K562 (cell line): Measurements from ENCODE around the gene HSPA2. TPM values are rescaled to one million over a fixed set of nuclear protein-coding genes. Genes with fewer than 3 reads are reported as not detected.
"Not testable (repeated sequence)": the region's sequence is repeated elsewhere in the genome, so short reads cannot be mapped to it uniquely, and the experiment has no call there.

Source experiments
- ATAC-seq: fragments of 200-7000 bp; cut with Tn5 transposase; 3 replicates; pipeline ENCODE4 v1.9.1; 2020; ENCODE audit warnings: moderate library complexity
- BruUV-seq: library from RNA; stranded (reverse); fragments of 400-500 nt; replicated peaks from 2 replicates; lab custom pipeline; 2021; lab: Mats Ljungman, UMichigan
- CTCF ChIA-PET: fragments of 300-600 bp; formaldehyde crosslinking; extraction: SDS; loops from one replicate; lab custom pipeline; 2021; ENCODE audit warnings: low intra/inter-chr PET ratio; lab: Yijun Ruan, JAX
- POLR2A ChIA-PET: fragments of 300-600, 350-650 bp; sonication (Branson Sonifier 250); formaldehyde crosslinking; extraction: SDS; loops from one replicate; lab custom pipeline; 2021; ENCODE audit warnings: antibody characterized with exemption, inconsistent platforms; lab: Yijun Ruan, JAX
- DNase-seq, 4 experiments: peaks; one replicate each; pipeline versions ENCODE4 v3.0.0 to v3.0.0-alpha.2; 2011 to 2018; ENCODE audit warnings: low spot score in 3 of 4, mixed read lengths in 3 of 4; ENCODE audit errors: extremely low read depth in 1 of 4
- FAIRE-seq: peaks from 2 replicates; lab custom pipeline; 2011; peaks lifted over from hg19 to GRCh38; lab: Jason Lieb, UNC
- H2AFZ ChIP-seq: 2 replicates; pipeline ENCODE4 v1.6.0; 2011; ENCODE audit warnings: low read depth, low read length, control low read depth, inconsistent platforms
- H3K27ac ChIP-seq: fragments of 200-600 bp; 3 replicates; pipeline ENCODE4 v1.8.0; 2011; ENCODE audit warnings: low read depth, mild to moderate bottlenecking, control low read depth, inconsistent platforms, low read length, moderate library complexity, mixed read lengths; ENCODE audit errors: extremely low read depth
- H3K27me3 ChIP-seq, 2 experiments: fragments of 300-600 bp in 1 of 2; 2 replicates in 1 of 2; 3 replicates in 1 of 2; pipeline versions ENCODE4 v1.6.0 to v1.8.0; 2011; ENCODE audit warnings: inconsistent platforms in 2 of 2, low read length in 2 of 2, mild to moderate bottlenecking in 1 of 2, mixed read lengths in 1 of 2, moderate library complexity in 1 of 2; ENCODE audit not compliant: control insufficient read depth in 2 of 2, insufficient read depth in 2 of 2
- H3K36me3 ChIP-seq: fragments of 300-600 bp; 3 replicates; pipeline ENCODE4 v1.8.0; 2011; ENCODE audit warnings: mild to moderate bottlenecking, low read length, inconsistent platforms; ENCODE audit not compliant: control insufficient read depth, insufficient read depth
- H3K4me1 ChIP-seq, 2 experiments: fragments of 200-600 bp in 1 of 2; replicated peaks in 1 of 2; 2 replicates in 1 of 2; 3 replicates in 1 of 2; pipeline versions ENCODE4 v1.5.1 to v1.8.0; 2011; ENCODE audit warnings: inconsistent platforms in 2 of 2, low read length in 2 of 2, mild to moderate bottlenecking in 1 of 2, mixed read lengths in 1 of 2, moderate library complexity in 1 of 2; ENCODE audit not compliant: control insufficient read depth in 2 of 2, insufficient read depth in 2 of 2
- H3K4me2 ChIP-seq: 2 replicates; pipeline ENCODE4 v1.6.1; 2011; ENCODE audit warnings: low read length, control low read depth, inconsistent platforms, mixed read lengths; ENCODE audit not compliant: insufficient read depth
- H3K4me3 ChIP-seq: fragments of 200-600 bp; sonication (generic), shearing (Covaris generic); 2 replicates; pipeline ENCODE4 v1.5.1; 2016; ENCODE audit warnings: control low read depth, inconsistent platforms
- H3K79me2 ChIP-seq: fragments of 200-600 bp; 3 replicates; pipeline ENCODE4 v1.8.0; 2011; ENCODE audit warnings: low read length, inconsistent platforms; ENCODE audit not compliant: control insufficient read depth, insufficient read depth
- H3K9ac ChIP-seq, 2 experiments: 2 replicates each; pipeline versions ENCODE4 v1.6.0 to v1.6.1; 2011; ENCODE audit warnings: low read depth in 2 of 2, low read length in 2 of 2, control low read depth in 1 of 2, inconsistent platforms in 1 of 2, mild to moderate bottlenecking in 1 of 2, mixed read lengths in 1 of 2; ENCODE audit not compliant: insufficient read depth in 1 of 2
- H3K9me1 ChIP-seq: one replicate; pipeline ENCODE4 v1.6.0; 2011; ENCODE audit warnings: inconsistent platforms, mild to moderate bottlenecking, low read length, moderate library complexity; ENCODE audit not compliant: control insufficient read depth, insufficient read depth
- H3K9me3 ChIP-seq: replicated peaks from 2 replicates; pipeline ENCODE4 v1.5.1; 2011; ENCODE audit warnings: low read depth, low read length, inconsistent platforms; ENCODE audit not compliant: control insufficient read depth, insufficient read depth
- H4K20me1 ChIP-seq: replicated peaks from 2 replicates; pipeline ENCODE4 v1.6.1; 2011; ENCODE audit warnings: low read length, inconsistent platforms, mixed read lengths; ENCODE audit not compliant: control insufficient read depth, insufficient read depth
- POLR3A ChIP-seq: IDR thresholded peaks from 2 replicates; pipeline ENCODE4 v1.6.1; 2011; ENCODE audit warnings: borderline replicate concordance, mild to moderate bottlenecking, moderate library complexity; ENCODE audit not compliant: insufficient read length, insufficient read depth; ENCODE audit errors: extremely low read depth
- SREBF2 ChIP-seq: sonication (generic); formaldehyde crosslinking; IDR thresholded peaks from 2 replicates; pipeline ENCODE4 v1.4.0; 2020; ENCODE audit warnings: mild to moderate bottlenecking, missing genetic modification reagents
- SRSF7 ChIP-seq: fragments of 200-400 bp; formaldehyde crosslinking; optimal IDR thresholded peaks from 2 replicates; pipeline ENCODE3; 2017; ENCODE audit warnings: mild to moderate bottlenecking, low read depth, low read length
- WGBS: fragments of 100-300 bp; shearing (Covaris generic); methylation state at CpG from one replicate; pipeline ENCODE4 v1.1.6; 2016; ENCODE audit warnings: low coverage, mixed read lengths; ENCODE audit not compliant: insufficient coverage; ENCODE audit errors: missing lambda C conversion rate; 5-methylcytosine and 5-hydroxymethylcytosine counted together
- in situ Hi-C: fragments of 300-500 bp; cut with MboI; formaldehyde crosslinking; loops from 4 replicates; pipeline ENCODE4 v1.15.0; 2018; ENCODE audit warnings: inconsistent platforms, mixed read lengths
- intact Hi-C: fragments of 100-400 bp; cut with micrococcal nuclease; formaldehyde crosslinking; loops from 2 replicates; pipeline ENCODE4 v1.14.2; 2022
- polyA plus RNA-seq, 8 experiments: library from polyadenylated mRNA; depleted of rRNA in 4 of 8; stranded (reverse) in 5 of 8; unstranded in 3 of 8; fragments of >200 nt; fragmentation: Nextera tagmentation in 2 of 8; fragmentation: Illumina TruSeq in 1 of 8; extraction: Ambion mirVana in 2 of 8; extraction: Trizol in 1 of 8; gene quantifications; 2 replicates each; pipeline versions ENCODE4 v1.2.1 to v1.2.3, GENCODE V29; 2011 to 2014; ENCODE audit warnings: inconsistent platforms in 1 of 8, missing spikeins in 1 of 8
- total RNA-seq, 7 experiments: library from RNA; depleted of rRNA in 6 of 7; stranded (reverse); fragments of >200 nt in 6 of 7; fragmentation: Illumina TruSeq in 2 of 7; extraction: Trizol in 2 of 7; gene quantifications; 2 replicates each; pipeline versions ENCODE4 v1.2.1 to v1.2.3, GENCODE V29; 2011 to 2021; ENCODE audit warnings: low replicate concordance in 1 of 7

HSPA2 gene
- total and polyA plus RNA-seq, 9 of the 15 experiments (the other 6 are each of a cell fraction or from before 2014, with no cell fraction given) = not detected

- H3K79me2 ChIP-seq, ATAC-seq, H3K9me3 ChIP-seq, H3K4me3 ChIP-seq, FAIRE-seq, CTCF ChIA-PET, H3K27ac ChIP-seq, BruUV-seq, H3K4me1 ChIP-seq, H2AFZ ChIP-seq, POLR2A ChIA-PET, H3K9me1 ChIP-seq, H3K4me2 ChIP-seq, H3K27me3 ChIP-seq, H3K36me3 ChIP-seq, intact Hi-C loops, H4K20me1 ChIP-seq, in situ Hi-C loops, DNase-seq, H3K9ac ChIP-seq: not testable (repeated sequence)
- 64% methylated on average over 5 of the region's 6 CpGs for WGBS
These were observed 22.9 kb upstream of the HSPA2 start for GRCh38 chr14:64517667-64518066.

GRCh38 chr14:64518229-64518628 lies 22.3 kb upstream of the HSPA2 start:
- intact Hi-C loops = no loop called here
- ChIA-PET POLR2A (no interaction called here), CTCF (no interaction called here)
- no peak for ATAC-seq
- Histone ChIP-seq H3K27ac (no peak overlapping the region), H3K4me3 (no peak overlapping the region), H3K36me3 (peaks cover 9% of the 10 kb centered on the region; the same call in 1 of the 3 replicates), H3K27me3 (no peaks in the 10 kb centered on the region), H3K9me3 (no peaks in the 10 kb centered on the region), H3K9ac (no peak overlapping the region), H4K20me1 (no peaks in the 10 kb centered on the region), H3K4me1 (peaks cover 0 to 3% of the 10 kb centered on the region in 2 experiments; a peak in 1 of 5 replicates), H3K79me2 (peaks cover under 1% of the 10 kb centered on the region; the same call in 2 of the 3 replicates), H3K4me2 (no peak overlapping the region), H2AFZ (no peak overlapping the region), H3K9me1 (no peaks in the 10 kb centered on the region)
- no peak for DNase-seq
- FAIRE-seq = no peak
- in situ Hi-C loops = no loop called here
- TF ChIP-seq POLR3A (no peak), SREBF2 (CRISPR knock-in tag) (no peak), SRSF7 (no peak)
- 63% methylated on average over 4 of the region's 4 CpGs for WGBS
- no TSS peak for BruUV-seq
